H1 (cell line): ENCODE data around the gene RAB39B. TPM values are rescaled to one million over a fixed set of nuclear protein-coding genes. Genes with fewer than 3 reads are reported as not detected.

Source experiments
- CTCF ChIA-PET: fragments of 300-600 bp; sonication (Branson Sonifier 250); formaldehyde crosslinking; loops from one replicate; lab custom pipeline; 2021; ENCODE audit not compliant: partially characterized antibody; lab: Charles Lee
- POLR2A ChIA-PET: fragments of 300-600 bp; sonication (Branson Sonifier 250); formaldehyde crosslinking; loops from one replicate; lab custom pipeline; 2021; ENCODE audit warnings: inconsistent platforms; ENCODE audit not compliant: partially characterized antibody; lab: Charles Lee
- DNase-seq, 2 experiments: peaks; one replicate each; pipeline versions ENCODE4 v3.0.0 to v3.0.0-alpha.2; 2010 to 2022; ENCODE audit warnings: low spot score in 2 of 2, low read depth in 1 of 2, mixed read lengths in 1 of 2
- FAIRE-seq: peaks from 2 replicates; lab custom pipeline; 2011; peaks lifted over from hg19 to GRCh38; lab: Jason Lieb, UNC
- H2AFZ ChIP-seq: 2 replicates; pipeline ENCODE4 v1.8.1; 2012; ENCODE audit warnings: low read length, inconsistent platforms
- H2AK5ac ChIP-seq: 2 replicates; pipeline ENCODE4 v1.6.1; 2013; ENCODE audit warnings: low read depth, low read length
- H2BK120ac ChIP-seq: replicated peaks from 2 replicates; pipeline ENCODE3; 2013; ENCODE audit warnings: low read depth, low read length, inconsistent platforms
- H2BK12ac ChIP-seq: 2 replicates; pipeline ENCODE4 v1.6.1; 2013; ENCODE audit warnings: low read depth, low read length
- H2BK15ac ChIP-seq: 2 replicates; pipeline ENCODE4 v1.6.1; 2013; ENCODE audit warnings: low read length
- H2BK20ac ChIP-seq: 2 replicates; pipeline ENCODE4 v1.6.1; 2013; ENCODE audit warnings: low read length
- H2BK5ac ChIP-seq: 2 replicates; pipeline ENCODE4 v1.6.1; 2013; ENCODE audit warnings: low read depth, low read length
- H3K14ac ChIP-seq: 2 replicates; pipeline ENCODE4 v1.6.1; 2013; ENCODE audit warnings: inconsistent platforms; ENCODE audit not compliant: insufficient read length
- H3K18ac ChIP-seq: 2 replicates; pipeline ENCODE4 v1.6.1; 2013; ENCODE audit warnings: low read length; ENCODE audit errors: extremely low read depth
- H3K23ac ChIP-seq: 2 replicates; pipeline ENCODE4 v1.6.1; 2013; ENCODE audit warnings: inconsistent platforms; ENCODE audit not compliant: insufficient read length
- H3K23me2 ChIP-seq: 2 replicates; pipeline ENCODE4 v1.6.1; 2013; ENCODE audit warnings: low read depth, low read length
- H3K27ac ChIP-seq: 2 replicates; pipeline ENCODE4 v1.6.1; 2011; ENCODE audit warnings: low read depth, low read length, inconsistent platforms
- H3K27me3 ChIP-seq, 4 experiments: replicated peaks in 1 of 4; 1 replicate in 1 of 4; 2 replicates in 3 of 4; pipeline versions ENCODE4 v1.6.1 to v1.8.1; 2011 to 2013; ENCODE audit warnings: low read length in 3 of 4, mild to moderate bottlenecking in 3 of 4, inconsistent platforms in 2 of 4, mixed read lengths in 2 of 4, moderate library complexity in 1 of 4; ENCODE audit not compliant: control insufficient read depth in 3 of 4, insufficient read depth in 3 of 4; ENCODE audit errors: extremely low read depth in 1 of 4
- H3K36me3 ChIP-seq, 4 experiments: 2 replicates each; pipeline versions ENCODE4 v1.6.1 to v1.8.1; 2011 to 2013; ENCODE audit warnings: mild to moderate bottlenecking in 4 of 4, low read length in 3 of 4, moderate library complexity in 2 of 4, control low read depth in 1 of 4, inconsistent platforms in 1 of 4; ENCODE audit not compliant: insufficient read depth in 4 of 4, control insufficient read depth in 2 of 4
- H3K4ac ChIP-seq: replicated peaks from 2 replicates; pipeline ENCODE3; 2013; ENCODE audit warnings: low read length, low read depth, mixed read lengths, inconsistent platforms; ENCODE audit not compliant: insufficient read length
- H3K4me1 ChIP-seq, 4 experiments: replicated peaks in 1 of 4; 1 replicate in 1 of 4; 2 replicates in 3 of 4; pipeline versions ENCODE4 v1.6.1 to v1.8.1; 2011 to 2013; ENCODE audit warnings: low read length in 3 of 4, inconsistent platforms in 2 of 4, mixed read lengths in 1 of 4; ENCODE audit not compliant: insufficient read depth in 4 of 4, control insufficient read depth in 3 of 4
- H3K4me2 ChIP-seq, 2 experiments: 2 replicates each; pipeline versions ENCODE4 v1.6.1 to v1.8.1; 2011 to 2013; ENCODE audit warnings: low read depth in 2 of 2, low read length in 2 of 2, control low read depth in 1 of 2, inconsistent platforms in 1 of 2, mild to moderate bottlenecking in 1 of 2; ENCODE audit not compliant: insufficient read depth in 1 of 2
- H3K4me3 ChIP-seq, 4 experiments: fragments of 200-600, 300-600 bp in 1 of 4; sonication (generic), shearing (Covaris generic), sonication (Bioruptor Twin) in 1 of 4; 2 replicates each; pipeline versions ENCODE4 v1.5.1 to v1.8.1; 2011 to 2016; ENCODE audit warnings: low read length in 4 of 4, low read depth in 3 of 4, control low read depth in 2 of 4, inconsistent platforms in 2 of 4, mild to moderate bottlenecking in 2 of 4, mixed read lengths in 1 of 4, moderate library complexity in 1 of 4; ENCODE audit not compliant: insufficient read depth in 2 of 4; ENCODE audit errors: extremely low read depth in 1 of 4
- H3K56ac ChIP-seq: replicated peaks from 2 replicates; pipeline ENCODE3; 2013; ENCODE audit warnings: low read depth, mild to moderate bottlenecking, mixed read lengths, low read length, inconsistent platforms; ENCODE audit not compliant: insufficient read length
- H3K79me1 ChIP-seq: 2 replicates; pipeline ENCODE4 v1.6.1; 2013; ENCODE audit warnings: low read depth, low read length, control low read depth
- H3K79me2 ChIP-seq, 2 experiments: 2 replicates each; pipeline versions ENCODE4 v1.6.1 to v1.8.1; 2012 to 2013; ENCODE audit warnings: low read length in 2 of 2, mild to moderate bottlenecking in 2 of 2, inconsistent platforms in 1 of 2; ENCODE audit not compliant: insufficient read depth in 2 of 2, control insufficient read depth in 1 of 2
- H3K9ac ChIP-seq, 4 experiments: replicated peaks in 1 of 4; 1 replicate in 1 of 4; 2 replicates in 3 of 4; pipeline versions ENCODE4 v1.6.1 to v1.8.1; 2011 to 2013; ENCODE audit warnings: low read depth in 3 of 4, low read length in 3 of 4, control low read depth in 2 of 4, mild to moderate bottlenecking in 2 of 4, moderate library complexity in 2 of 4, inconsistent platforms in 1 of 4; ENCODE audit errors: extremely low read depth in 1 of 4
- H3K9me3 ChIP-seq, 2 experiments: 2 replicates each; pipeline versions ENCODE4 v1.6.1 to v1.8.1; 2012 to 2013; ENCODE audit warnings: mild to moderate bottlenecking in 2 of 2, moderate library complexity in 2 of 2, control low read depth in 1 of 2, inconsistent platforms in 1 of 2, low read depth in 1 of 2, low read length in 1 of 2, mixed read lengths in 1 of 2; ENCODE audit not compliant: insufficient read depth in 2 of 2
- H4K20me1 ChIP-seq, 2 experiments: replicated peaks in 1 of 2; 2 replicates each; pipeline versions ENCODE3 to v1.8.1; 2011 to 2013; ENCODE audit warnings: inconsistent platforms in 2 of 2, low read length in 2 of 2, mild to moderate bottlenecking in 1 of 2; ENCODE audit not compliant: insufficient read depth in 2 of 2, control insufficient read depth in 1 of 2
- H4K5ac ChIP-seq: 2 replicates; pipeline ENCODE4 v1.6.1; 2013; ENCODE audit warnings: low read length, low read depth, mixed read lengths, inconsistent platforms; ENCODE audit not compliant: insufficient read length
- H4K8ac ChIP-seq: 2 replicates; pipeline ENCODE4 v1.8.0; 2013; ENCODE audit warnings: mild to moderate bottlenecking, moderate library complexity, low read length, inconsistent platforms; ENCODE audit not compliant: insufficient read depth; ENCODE audit errors: extremely low read depth
- H4K91ac ChIP-seq: replicated peaks from 2 replicates; pipeline ENCODE3; 2013; ENCODE audit warnings: low read length, mixed read lengths, inconsistent platforms; ENCODE audit not compliant: insufficient read length
- BRCA1 ChIP-seq: IDR thresholded peaks from 2 replicates; pipeline ENCODE4 v1.6.1; 2012; ENCODE audit warnings: low read depth, low read length, improper control_type of control experiment
- CTBP2 ChIP-seq: IDR thresholded peaks from 2 replicates; pipeline ENCODE4 v1.7.0; 2011; ENCODE audit warnings: borderline replicate concordance, mild to moderate bottlenecking, moderate library complexity, mixed read lengths, low read length; ENCODE audit not compliant: insufficient read depth, insufficient read length
- KDM5A ChIP-seq: fragments of 200-600 bp; IDR thresholded peaks from 2 replicates; pipeline ENCODE4 v1.7.1; 2012; ENCODE audit warnings: mild to moderate bottlenecking, low read length, inconsistent platforms, mixed read lengths
- POLR2AphosphoS5 ChIP-seq: IDR thresholded peaks from 2 replicates; pipeline ENCODE4 v1.6.1; 2011; ENCODE audit warnings: low read depth, low read length
- RBBP5 ChIP-seq: IDR thresholded peaks from 2 replicates; pipeline ENCODE4 v1.7.1; 2012; ENCODE audit warnings: low read depth, mild to moderate bottlenecking, inconsistent platforms, low read length, moderate library complexity, borderline replicate concordance
- RXRA ChIP-seq: IDR thresholded peaks from 2 replicates; pipeline ENCODE4 v1.6.1; 2011; ENCODE audit warnings: low read depth, mild to moderate bottlenecking, low read length, moderate library complexity; ENCODE audit not compliant: insufficient read depth
- TAF7 ChIP-seq: optimal IDR thresholded peaks from 2 replicates; pipeline ENCODE3; 2011; ENCODE audit warnings: low read depth, mild to moderate bottlenecking, inconsistent platforms, low read length, moderate library complexity, borderline replicate concordance
- TBP ChIP-seq: IDR thresholded peaks from 2 replicates; pipeline ENCODE4 v1.6.1; 2011; ENCODE audit warnings: low read depth, low read length, improper control_type of control experiment
- ZNF274 ChIP-seq: IDR thresholded peaks from 2 replicates; pipeline ENCODE4 v1.7.0; 2012; ENCODE audit warnings: low read length, borderline replicate concordance; ENCODE audit errors: extremely low read depth
- WGBS, 2 experiments: shearing (Covaris generic) in 1 of 2; methylation state at CpG; one replicate each; pipeline versions ENCODE4 v1.1.6 to v1.1.7; 2013 to 2015; ENCODE audit warnings: low lambda C conversion rate in 2 of 2, mixed read lengths in 2 of 2, inconsistent platforms in 1 of 2, low coverage in 1 of 2, missing lambda C conversion rate in 1 of 2; ENCODE audit not compliant: insufficient replicate concordance in 2 of 2, insufficient coverage in 1 of 2, insufficient read length in 1 of 2; ENCODE audit errors: extremely low coverage in 1 of 2, missing lambda C conversion rate in 1 of 2; 5-methylcytosine and 5-hydroxymethylcytosine counted together
- polyA plus RNA-seq, 7 experiments: library from polyadenylated mRNA; depleted of rRNA in 3 of 7; stranded (reverse) in 5 of 7; unstranded in 2 of 7; fragments of >200 nt in 5 of 7; fragments of 200-250 nt in 2 of 7; gene quantifications; 1 replicate in 5 of 7; 2 replicates in 1 of 7; 4 replicates in 1 of 7; pipeline versions ENCODE4 v1.2.1 to v1.2.3, GENCODE V29; 2011 to 2013; ENCODE audit warnings: missing spikeins in 2 of 7, mixed read lengths in 2 of 7
- total RNA-seq: library from RNA; stranded (reverse); fragmentation: NEBNext Ultra II Directional; extraction: Animal tissue kit (Norgen Biotek cat#: 25700); gene quantifications from 2 replicates; pipeline ENCODE4 v1.2.1, GENCODE V29; 2021

The RAB39B gene
- total and polyA plus RNA-seq, 2 of the 8 experiments (the other 6 are each of a cell fraction or from before 2014, with no cell fraction given) = 3.1 to 9.3 TPM

GRCh38 chrX:155218777-155219176, 45.5 kb downstream of the RAB39B start:
- no peak overlapping the region for H4K8ac ChIP-seq
- H2BK15ac ChIP-seq = no peak overlapping the region
- peaks cover 0 to 2% (median 0%) of the 10 kb centered on the region in 4 experiments; a peak in 1 of 7 replicates for H3K27me3 ChIP-seq
- FAIRE-seq = no peak
- H3K14ac ChIP-seq = no peak overlapping the region
- H3K23me2 ChIP-seq = peaks cover 3% of the 10 kb centered on the region; the same call in 1 of the 2 replicates
- no peak overlapping the region for H3K4me3 ChIP-seq
- no peak overlapping the region for H4K91ac ChIP-seq
- H2BK120ac ChIP-seq = no peak overlapping the region
- TF ChIP-seq KDM5A (no peak), BRCA1 (no peak), RBBP5 (no peak), CTBP2 (no peak), TAF7 (no peak), POLR2AphosphoS5 (no peak), ZNF274 (no peak), RXRA (no peak), TBP (no peak)
- no peak overlapping the region for H2AFZ ChIP-seq
- no peak overlapping the region for H2BK5ac ChIP-seq
- H3K9me3 ChIP-seq = peaks cover 0 to under 1% of the 10 kb centered on the region in 2 experiments; a peak in 1 of 4 replicates
- no peak overlapping the region for H3K56ac ChIP-seq
- no peaks in the 10 kb centered on the region for H3K79me1 ChIP-seq
- H4K20me1 ChIP-seq = peaks cover 0 to 3% of the 10 kb centered on the region in 2 experiments
- H2BK20ac ChIP-seq = no peak overlapping the region
- ChIA-PET CTCF (no interaction called here), POLR2A (no interaction called here)
- 88% methylated on average over 2 of the region's 2 CpGs; no CpG with 5 or more reads in 1 of the 2 experiments for WGBS, 2 experiments
- DNase-seq = no peak
- H3K18ac ChIP-seq = no peak overlapping the region
- no peak overlapping the region for H3K4me2 ChIP-seq
- no peak overlapping the region for H3K27ac ChIP-seq
- H3K9ac ChIP-seq = no peak overlapping the region
- no peaks in the 10 kb centered on the region; a peak in 2 of 7 replicates for H3K4me1 ChIP-seq
- no peak overlapping the region for H3K23ac ChIP-seq
- peaks cover 0 to 28% (median 9%) of the 10 kb centered on the region in 4 experiments; a peak in 2 of 8 replicates for H3K36me3 ChIP-seq
- H2BK12ac ChIP-seq = no peak overlapping the region
- no peak overlapping the region for H3K4ac ChIP-seq
- no peak overlapping the region for H4K5ac ChIP-seq
- no peak overlapping the region for H2AK5ac ChIP-seq
- peaks cover 0 to 34% of the 10 kb centered on the region in 2 experiments; a peak in 3 of 4 replicates for H3K79me2 ChIP-seq
